Body of pancreas (tissue), 4 donors: ENCODE results near the gene UBR4.

Source experiments
- POLR2A ChIP-seq, 3 donors: fragments of 450-650 bp; IDR thresholded peaks; one replicate each; pipeline ENCODE4 v1.6.1; 2016; ENCODE audit warnings: antibody characterized with exemption in 3 of 3, mild to moderate bottlenecking in 2 of 3
- TF ChIP-seq, protein P1 (sequence below), 7 experiments: fragments of 450-650 bp in 4 of 7; fragments of 200-600 bp in 3 of 7; sonication (generic) in 3 of 7; IDR thresholded peaks; one replicate each; pipeline ENCODE4 v1.5.1; 2016 to 2019; ENCODE audit warnings: antibody characterized with exemption in 7 of 7

DNA sequence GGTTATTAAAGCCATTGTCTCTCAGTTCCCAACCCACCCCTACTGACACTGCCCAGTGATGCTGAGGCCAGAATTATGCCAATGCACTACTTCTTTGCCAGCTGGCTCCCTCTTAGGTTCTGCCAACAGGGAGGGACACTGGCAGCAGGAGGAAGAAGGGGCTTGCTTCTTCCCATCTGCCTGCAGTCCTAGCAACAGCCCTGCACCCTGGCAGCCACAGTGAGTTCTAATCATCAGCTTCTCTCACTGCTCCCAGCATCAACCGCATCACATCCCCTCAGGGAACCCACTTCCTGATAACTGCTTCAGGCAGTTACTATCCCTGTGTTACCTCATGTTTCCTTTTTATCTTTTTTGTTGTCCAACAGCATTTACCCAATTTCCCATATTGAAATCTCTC lies 86.2 kb downstream of the UBR4 start:
- TF ChIP-seq, protein P1, sequence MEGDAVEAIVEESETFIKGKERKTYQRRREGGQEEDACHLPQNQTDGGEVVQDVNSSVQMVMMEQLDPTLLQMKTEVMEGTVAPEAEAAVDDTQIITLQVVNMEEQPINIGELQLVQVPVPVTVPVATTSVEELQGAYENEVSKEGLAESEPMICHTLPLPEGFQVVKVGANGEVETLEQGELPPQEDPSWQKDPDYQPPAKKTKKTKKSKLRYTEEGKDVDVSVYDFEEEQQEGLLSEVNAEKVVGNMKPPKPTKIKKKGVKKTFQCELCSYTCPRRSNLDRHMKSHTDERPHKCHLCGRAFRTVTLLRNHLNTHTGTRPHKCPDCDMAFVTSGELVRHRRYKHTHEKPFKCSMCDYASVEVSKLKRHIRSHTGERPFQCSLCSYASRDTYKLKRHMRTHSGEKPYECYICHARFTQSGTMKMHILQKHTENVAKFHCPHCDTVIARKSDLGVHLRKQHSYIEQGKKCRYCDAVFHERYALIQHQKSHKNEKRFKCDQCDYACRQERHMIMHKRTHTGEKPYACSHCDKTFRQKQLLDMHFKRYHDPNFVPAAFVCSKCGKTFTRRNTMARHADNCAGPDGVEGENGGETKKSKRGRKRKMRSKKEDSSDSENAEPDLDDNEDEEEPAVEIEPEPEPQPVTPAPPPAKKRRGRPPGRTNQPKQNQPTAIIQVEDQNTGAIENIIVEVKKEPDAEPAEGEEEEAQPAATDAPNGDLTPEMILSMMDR (IDR thresholded peaks at IDR 0.05), result no peak
- TF ChIP-seq POLR2A (IDR thresholded peaks at IDR 0.05), result no peak
